Endothelial cell of hepatic sinusoid (primary cell): ENCODE measurements around the gene PDLIM1.
"Not testable (repeated sequence)": the region's sequence is repeated elsewhere in the genome, so short reads cannot be mapped to it uniquely, and the experiment has no call there.

ENCODE experiments used
- in situ Hi-C: cut with HindIII; loops from 2 replicates; pipeline ENCODE4 v1.10.0; 2017; ENCODE audit warnings: low sequenced_read_pairs

Gene PDLIM1

GRCh38 chr10:95244152-95244551, 46.7 kb downstream of the PDLIM1 start:
- in situ Hi-C loops: loop anchor here (5.0 kb wide), 1 partner anchor 57 kb away; no protein-coding TSS in a partner anchor

GRCh38 chr10:95243318-95243617, 47.5 kb downstream of the PDLIM1 start:
- in situ Hi-C loops: loop anchor here (5.0 kb wide), 1 partner anchor 56 kb away; no protein-coding TSS in a partner anchor

DNA sequence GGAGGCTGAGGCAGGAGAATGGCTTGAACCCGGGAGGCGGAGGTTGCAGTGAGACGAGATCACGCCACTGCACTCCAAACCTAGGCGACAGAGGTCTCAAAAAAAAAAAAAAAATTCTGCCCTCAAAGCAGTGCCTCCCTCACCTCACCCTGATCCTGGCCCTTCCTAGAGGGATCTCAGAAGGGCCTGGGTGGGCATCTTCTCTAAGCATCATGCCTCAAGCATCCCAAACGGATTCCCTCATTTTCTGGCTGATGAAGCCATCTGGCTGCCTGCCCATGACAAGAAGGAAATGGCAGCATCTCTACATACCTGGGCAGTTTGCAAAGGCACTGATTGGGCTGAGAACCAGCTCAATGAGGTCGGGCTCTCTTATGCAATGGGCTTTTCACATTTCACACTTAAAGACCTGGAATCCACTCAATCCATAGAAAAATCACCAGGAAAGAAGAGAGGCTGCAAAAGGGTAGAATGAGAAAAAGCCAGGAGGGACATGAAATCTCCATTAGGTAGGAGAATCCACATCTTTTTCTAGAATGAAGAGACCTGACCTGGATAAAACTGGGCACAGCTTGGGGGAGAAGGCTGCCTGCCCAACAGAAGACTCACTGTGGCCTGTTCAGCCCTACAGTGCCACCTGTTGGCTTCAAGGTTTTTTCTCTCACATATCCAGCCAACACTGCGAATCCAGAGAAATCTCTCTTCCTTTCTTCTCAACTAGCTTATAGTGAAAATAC, 48.1 kb downstream of the PDLIM1 start:
- in situ Hi-C loops: loop anchor here (5.0 kb wide), 1 partner anchor 55 kb away; no protein-coding TSS in a partner anchor

GRCh38 chr10:95241533-95241932, 49.3 kb downstream of the PDLIM1 start:
- in situ Hi-C loops: loop anchor here (5.0 kb wide), 1 partner anchor 54 kb away; no protein-coding TSS in a partner anchor

GRCh38 chr10:95240811-95241210, 50.0 kb downstream of the PDLIM1 start:
- in situ Hi-C loops: loop anchor here (5.0 kb wide), 1 partner anchor 54 kb away; no protein-coding TSS in a partner anchor

DNA sequence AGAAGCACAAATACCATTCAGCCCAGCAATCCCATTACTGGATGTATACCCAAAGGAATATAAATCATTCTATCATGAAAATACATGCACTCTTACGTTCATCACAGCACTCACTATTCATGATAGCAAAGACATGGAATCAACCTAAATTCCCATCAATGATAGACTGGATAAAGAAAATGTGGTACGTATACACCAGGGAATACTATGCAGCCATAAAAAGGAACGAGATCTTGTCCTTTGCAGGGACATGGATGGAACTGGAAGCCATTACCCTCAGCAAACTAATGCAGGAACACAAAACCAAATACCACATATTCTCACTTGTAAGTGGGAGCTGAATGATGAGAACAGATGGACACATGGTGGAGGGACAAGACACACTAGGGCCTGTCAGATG, 50.7 kb downstream of the PDLIM1 start:
- in situ Hi-C loops: loop anchor here (5.0 kb wide), 1 partner anchor 53 kb away; no protein-coding TSS in a partner anchor

GRCh38 chr10:95237376-95238170, 53.2 kb downstream of the PDLIM1 start:
- in situ Hi-C loops: no loop called here

- in situ Hi-C loops: no loop called here
These were observed 54.5 kb downstream of the PDLIM1 start for GRCh38 chr10:95236068-95236903.

- in situ Hi-C loops: no loop called here
These were observed 55.1 kb downstream of the PDLIM1 start for GRCh38 chr10:95235676-95236067.

DNA sequence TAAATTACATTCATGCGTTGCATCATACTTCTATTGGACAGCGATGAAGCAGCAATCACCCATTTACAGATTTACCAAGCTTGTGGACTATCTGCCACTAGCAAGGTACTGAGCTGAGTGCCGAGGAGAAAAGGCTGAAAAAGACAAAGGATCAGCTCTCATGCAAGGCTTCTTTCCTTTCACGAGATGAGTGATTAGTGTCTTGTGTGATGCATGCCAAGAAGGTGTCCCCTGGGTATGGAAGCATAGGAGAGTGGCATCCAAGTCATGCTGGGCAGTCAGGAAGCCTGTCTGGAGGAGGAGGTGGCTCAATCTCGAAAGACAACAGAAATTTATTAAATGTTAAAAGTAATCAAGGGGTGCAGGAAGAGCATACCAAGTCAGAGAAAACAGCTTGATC, 55.9 kb downstream of the PDLIM1 start:
- in situ Hi-C loops: loop anchor here (5.0 kb wide), 1 partner anchor 98 kb away; no protein-coding TSS in a partner anchor

- in situ Hi-C loops: loop anchor here (5.0 kb wide), 1 partner anchor 96 kb away; no protein-coding TSS in a partner anchor
These were observed 57.3 kb downstream of the PDLIM1 start for GRCh38 chr10:95233377-95234034.

DNA sequence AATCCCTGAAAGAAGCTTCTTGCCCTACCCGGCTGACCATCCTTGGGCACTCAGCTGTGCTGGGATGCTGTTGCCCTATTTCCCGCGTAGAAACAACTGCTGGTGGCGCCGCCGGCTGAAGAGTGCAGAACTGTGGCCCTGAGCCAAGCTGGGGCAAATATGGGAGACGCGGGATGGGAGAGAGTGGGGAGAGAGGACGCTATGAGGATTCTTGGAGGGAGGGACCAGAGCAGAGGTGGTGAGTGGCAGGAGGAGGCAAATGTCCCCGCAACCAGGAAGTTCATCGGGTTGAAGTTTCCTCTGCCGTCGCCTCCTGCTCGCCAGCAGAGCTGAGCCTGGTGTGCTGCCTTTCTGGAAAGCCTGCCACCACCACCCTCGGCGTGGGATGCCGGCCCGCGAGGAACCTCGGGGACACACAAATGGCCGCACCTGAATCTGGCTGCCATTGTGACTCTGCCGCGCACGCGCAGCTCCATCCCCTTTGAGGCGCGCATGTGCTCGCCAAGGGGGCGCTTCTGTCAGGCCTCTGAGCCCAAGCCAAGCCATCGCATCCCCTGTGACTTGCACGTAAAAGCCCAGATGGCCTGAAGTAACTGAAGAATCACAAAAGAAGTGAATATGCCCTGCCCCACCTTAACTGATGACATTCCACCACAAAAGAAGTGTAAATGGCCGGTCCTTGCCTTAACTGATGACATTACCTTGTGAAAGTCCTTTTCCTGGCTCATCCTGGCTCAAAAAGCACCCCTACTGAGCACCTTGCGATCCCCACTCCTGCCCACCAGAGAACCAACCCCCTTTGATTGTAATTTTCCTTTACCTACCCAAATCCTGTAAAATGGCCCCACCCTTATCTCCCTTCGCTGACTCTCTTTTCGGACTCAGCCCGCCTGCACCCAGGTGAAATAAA, 59.9 kb downstream of the PDLIM1 start:
- in situ Hi-C loops: loop anchor here (5.0 kb wide), 1 partner anchor 94 kb away; no protein-coding TSS in a partner anchor

DNA sequence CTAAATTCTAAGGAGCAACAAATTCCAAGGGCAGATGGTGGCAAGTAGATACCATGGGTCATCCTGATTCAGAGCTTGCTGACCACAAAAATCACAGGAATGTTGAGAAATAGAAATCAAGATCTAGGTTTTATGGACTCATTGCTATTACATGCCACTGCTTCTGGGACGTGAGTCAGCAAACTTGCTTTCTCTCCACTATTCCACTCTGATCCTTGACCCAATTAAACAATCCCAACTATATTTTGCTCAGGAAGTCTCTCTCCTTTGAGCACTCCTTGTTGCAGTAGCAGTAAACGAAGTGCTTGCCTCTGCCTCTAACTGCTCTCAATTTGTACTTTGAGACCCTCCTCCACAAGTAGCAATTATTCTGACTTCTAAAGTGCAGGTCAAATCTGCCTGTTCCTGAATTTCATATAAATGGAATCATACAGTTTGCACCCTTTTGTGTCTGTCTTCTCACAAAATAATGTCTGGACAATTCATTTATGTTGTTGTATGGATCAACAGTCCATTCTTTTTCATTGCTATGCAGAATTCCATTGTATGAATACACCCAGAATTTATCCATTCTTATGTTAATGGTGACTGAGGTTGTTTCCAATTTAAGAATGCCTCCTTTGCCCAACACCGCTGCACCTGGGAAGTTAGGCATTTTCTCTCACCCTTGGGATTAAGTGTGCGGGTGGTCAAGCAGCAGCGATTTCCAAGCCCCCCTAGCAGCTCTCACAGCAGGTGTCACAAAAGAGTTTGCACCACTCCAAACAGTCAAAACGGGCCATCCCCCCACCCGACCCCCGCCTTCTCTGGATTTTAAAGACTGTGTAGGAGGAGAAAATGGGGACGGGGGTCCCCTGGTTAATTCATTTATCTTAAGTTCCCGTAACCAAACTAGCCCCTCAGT, 60.8 kb downstream of the PDLIM1 start:
- in situ Hi-C loops: loop anchor here (5.0 kb wide), 1 partner anchor 93 kb away; no protein-coding TSS in a partner anchor

- in situ Hi-C loops: not testable (repeated sequence)
These were observed 61.7 kb downstream of the PDLIM1 start for GRCh38 chr10:95228934-95229723.

- in situ Hi-C loops: no loop called here
These were observed 65.7 kb downstream of the PDLIM1 start for GRCh38 chr10:95225136-95225535.

- in situ Hi-C loops: no loop called here
These were observed 69.7 kb downstream of the PDLIM1 start for GRCh38 chr10:95221124-95221523.

GRCh38 chr10:95220539-95220938, 70.3 kb downstream of the PDLIM1 start:
- in situ Hi-C loops: no loop called here
